GM10248 (cell line): Measurements from ENCODE around the gene ELAPOR2.

Source experiments
- CTCF ChIA-PET: fragments of 300-600 bp; sonication (Branson Sonifier 250); formaldehyde crosslinking; extraction: SDS; loops from one replicate; lab custom pipeline; 2021; ENCODE audit warnings: antibody characterized with exemption; lab: Yijun Ruan, JAX
- POLR2A ChIA-PET: fragments of 350-650 bp; sonication (Branson Sonifier 250); formaldehyde crosslinking; extraction: SDS; loops from one replicate; lab custom pipeline; 2020; ENCODE audit warnings: antibody characterized with exemption; lab: Yijun Ruan, JAX
- DNase-seq: peaks from one replicate; pipeline ENCODE4 v3.0.0; 2012; ENCODE audit errors: extremely low spot score
- TF ChIP-seq, protein P1 (sequence below): IDR thresholded peaks from 2 replicates; pipeline ENCODE4 v1.5.1; 2012; ENCODE audit warnings: mild to moderate bottlenecking, low read depth; ENCODE audit errors: extremely low read depth, missing control alignments, control extremely low read depth

ELAPOR2 gene

DNA sequence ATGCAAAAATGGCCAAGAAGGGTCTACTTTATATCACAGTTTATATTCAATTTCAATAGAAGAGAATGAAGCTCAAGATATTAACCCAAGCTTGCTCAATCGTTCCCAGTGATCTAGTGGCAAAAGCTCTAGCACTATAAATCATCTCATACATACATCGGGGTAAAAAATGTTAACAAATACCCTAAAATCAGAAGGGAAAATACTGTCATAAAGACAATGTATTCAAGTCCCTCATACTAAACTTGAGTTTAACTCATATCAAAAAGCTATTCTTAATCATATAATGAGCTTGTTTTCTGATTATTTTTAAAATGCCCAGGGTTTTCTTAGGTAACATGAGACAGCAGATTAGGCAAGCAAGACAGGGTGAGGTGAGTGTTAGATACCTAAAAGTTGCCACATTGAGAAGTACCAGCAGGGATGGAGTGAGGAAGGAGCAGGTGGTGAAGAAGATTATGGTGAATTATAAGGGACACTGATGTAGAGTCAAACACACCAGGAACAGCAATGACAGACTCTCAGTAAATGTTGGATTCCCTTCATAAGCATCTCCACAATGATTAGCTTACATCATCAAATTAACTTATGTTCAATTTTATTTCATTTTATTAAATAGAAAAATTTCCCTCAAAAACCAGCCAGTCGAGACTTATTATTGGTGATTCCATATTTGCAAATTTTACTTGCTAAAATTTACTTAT lies 46.2 kb downstream of the ELAPOR2 start:
- ChIA-PET POLR2A (no interaction called here), CTCF (interaction anchor here (0.7 to 3.4 kb wide), 12 partner anchors 11 to 236 kb away, joined by 3 to 26 read pairs (median 3); no protein-coding TSS in a partner anchor)
- no peak for DNase-seq
- TF ChIP-seq, protein P1, sequence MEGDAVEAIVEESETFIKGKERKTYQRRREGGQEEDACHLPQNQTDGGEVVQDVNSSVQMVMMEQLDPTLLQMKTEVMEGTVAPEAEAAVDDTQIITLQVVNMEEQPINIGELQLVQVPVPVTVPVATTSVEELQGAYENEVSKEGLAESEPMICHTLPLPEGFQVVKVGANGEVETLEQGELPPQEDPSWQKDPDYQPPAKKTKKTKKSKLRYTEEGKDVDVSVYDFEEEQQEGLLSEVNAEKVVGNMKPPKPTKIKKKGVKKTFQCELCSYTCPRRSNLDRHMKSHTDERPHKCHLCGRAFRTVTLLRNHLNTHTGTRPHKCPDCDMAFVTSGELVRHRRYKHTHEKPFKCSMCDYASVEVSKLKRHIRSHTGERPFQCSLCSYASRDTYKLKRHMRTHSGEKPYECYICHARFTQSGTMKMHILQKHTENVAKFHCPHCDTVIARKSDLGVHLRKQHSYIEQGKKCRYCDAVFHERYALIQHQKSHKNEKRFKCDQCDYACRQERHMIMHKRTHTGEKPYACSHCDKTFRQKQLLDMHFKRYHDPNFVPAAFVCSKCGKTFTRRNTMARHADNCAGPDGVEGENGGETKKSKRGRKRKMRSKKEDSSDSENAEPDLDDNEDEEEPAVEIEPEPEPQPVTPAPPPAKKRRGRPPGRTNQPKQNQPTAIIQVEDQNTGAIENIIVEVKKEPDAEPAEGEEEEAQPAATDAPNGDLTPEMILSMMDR: no peak
